ENCODE results near the gene KIF26A.

DNA sequence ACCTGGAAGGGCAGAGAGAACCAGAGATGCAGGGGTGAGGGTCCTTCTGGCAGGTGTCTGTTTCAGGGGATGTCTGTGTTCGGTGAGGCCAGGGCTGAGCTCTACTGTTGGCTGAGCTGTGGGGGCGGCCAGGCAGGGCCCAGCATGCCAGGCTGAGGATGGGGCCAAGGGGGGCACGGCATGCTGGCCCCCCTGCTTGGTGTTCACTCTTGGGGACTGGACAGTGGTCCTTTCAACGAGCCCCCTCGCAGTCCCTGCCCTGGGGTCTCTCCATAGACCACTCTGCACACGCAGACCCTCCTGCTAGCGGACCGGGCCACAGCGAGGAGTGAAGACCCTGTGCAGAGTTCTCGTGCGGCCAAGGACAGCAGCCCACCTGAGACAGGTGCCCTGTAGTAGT lies 56.3 kb downstream of the KIF26A start:
- no peak for TF ChIP-seq EZH2 (IDR thresholded peaks at IDR 0.05; ENCODE audit: borderline replicate concordance)
- TF ChIP-seq, protein P1, sequence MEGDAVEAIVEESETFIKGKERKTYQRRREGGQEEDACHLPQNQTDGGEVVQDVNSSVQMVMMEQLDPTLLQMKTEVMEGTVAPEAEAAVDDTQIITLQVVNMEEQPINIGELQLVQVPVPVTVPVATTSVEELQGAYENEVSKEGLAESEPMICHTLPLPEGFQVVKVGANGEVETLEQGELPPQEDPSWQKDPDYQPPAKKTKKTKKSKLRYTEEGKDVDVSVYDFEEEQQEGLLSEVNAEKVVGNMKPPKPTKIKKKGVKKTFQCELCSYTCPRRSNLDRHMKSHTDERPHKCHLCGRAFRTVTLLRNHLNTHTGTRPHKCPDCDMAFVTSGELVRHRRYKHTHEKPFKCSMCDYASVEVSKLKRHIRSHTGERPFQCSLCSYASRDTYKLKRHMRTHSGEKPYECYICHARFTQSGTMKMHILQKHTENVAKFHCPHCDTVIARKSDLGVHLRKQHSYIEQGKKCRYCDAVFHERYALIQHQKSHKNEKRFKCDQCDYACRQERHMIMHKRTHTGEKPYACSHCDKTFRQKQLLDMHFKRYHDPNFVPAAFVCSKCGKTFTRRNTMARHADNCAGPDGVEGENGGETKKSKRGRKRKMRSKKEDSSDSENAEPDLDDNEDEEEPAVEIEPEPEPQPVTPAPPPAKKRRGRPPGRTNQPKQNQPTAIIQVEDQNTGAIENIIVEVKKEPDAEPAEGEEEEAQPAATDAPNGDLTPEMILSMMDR (IDR thresholded peaks at IDR 0.05; ENCODE audit: poor library complexity), result no peak
- TF ChIP-seq EZH2phosphoT487 (IDR thresholded peaks at IDR 0.05; ENCODE audit: low read depth, severe bottlenecking, unreplicated experiment), result no peak

Data from hepatocyte (in vitro differentiated cells).